ENCODE data around the gene WDFY1. TPM values are rescaled to one million over a fixed set of nuclear protein-coding genes. Genes with fewer than 3 reads are reported as not detected.
"Not testable (repeated sequence)": the region's sequence is repeated elsewhere in the genome, so short reads cannot be mapped to it uniquely, and the experiment has no call there.

WDFY1 gene
- total RNA-seq, 1 donor from 2014 or later: 13.4 TPM

DNA sequence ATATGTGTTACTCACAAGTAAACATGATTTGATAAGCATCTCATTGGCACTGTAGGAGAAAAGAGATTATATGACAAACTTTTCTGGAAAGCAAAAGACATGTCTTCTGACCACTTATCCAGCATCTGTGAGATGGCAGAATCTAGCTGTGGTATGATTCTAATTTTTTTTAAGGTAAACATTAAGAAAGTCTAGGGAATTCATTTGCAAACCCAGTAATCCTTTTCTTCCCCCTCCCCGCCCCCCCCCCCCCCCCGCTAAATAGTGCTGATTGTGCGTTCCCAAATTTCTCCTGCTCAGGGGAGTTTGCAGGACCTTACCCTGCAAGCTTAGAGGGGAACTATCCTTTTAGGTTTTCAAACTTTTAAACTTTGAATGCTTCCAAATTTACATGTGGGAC lies 24.2 kb upstream of the WDFY1 start:
- ATAC-seq (no peak), DNase-seq (ENCODE audit: missing footprints) (no peak)
- intact Hi-C loops (cut with DNase I): loop anchor here (5.0 kb wide), 1 partner anchor 683 kb away; no protein-coding TSS in a partner anchor

DNA sequence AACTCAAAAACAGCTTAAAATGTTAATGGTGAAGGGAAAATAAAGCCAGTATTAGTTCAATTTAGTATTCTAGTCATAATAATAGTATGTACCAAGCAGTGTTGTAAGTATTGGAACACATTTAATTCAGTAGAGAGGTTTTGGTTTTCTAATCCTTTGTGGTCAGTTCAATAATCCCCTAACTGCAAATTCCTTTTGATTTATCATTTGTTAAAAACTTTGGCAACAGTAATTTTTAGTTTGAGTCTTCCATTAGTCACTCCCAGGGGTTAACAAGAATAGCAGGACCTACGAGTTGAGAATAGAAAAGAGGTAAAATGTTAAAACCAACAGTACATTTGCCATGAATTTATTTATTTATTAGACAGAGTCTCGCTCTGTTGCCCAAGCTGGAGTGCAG lies 22.8 kb upstream of the WDFY1 start:
- ATAC-seq: no peak
- intact Hi-C loops (cut with DNase I): loop anchor here (5.0 kb wide), 1 partner anchor 684 kb away; no protein-coding TSS in a partner anchor
- no peak for DNase-seq (ENCODE audit: missing footprints)

DNA sequence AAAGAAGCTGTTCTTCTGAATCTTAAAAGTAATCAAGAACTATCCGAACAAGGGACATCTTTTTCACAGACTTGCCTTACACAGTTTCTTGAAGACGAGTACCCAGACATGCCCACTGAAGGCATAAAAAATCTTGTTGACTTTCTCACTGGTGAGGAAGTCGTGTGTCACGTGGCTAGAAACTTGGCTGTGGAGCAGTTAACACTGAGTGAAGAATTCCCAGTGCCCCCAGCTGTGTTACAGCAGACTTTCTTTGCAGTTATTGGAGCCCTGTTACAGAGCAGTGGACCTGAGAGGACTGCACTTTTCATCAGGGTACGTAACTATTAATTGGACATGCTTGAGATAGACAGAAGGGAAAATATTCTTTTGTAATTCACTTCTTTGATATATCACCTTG lies 14.6 kb upstream of the WDFY1 start:
- DNase-seq (ENCODE audit: missing footprints) (no peak), ATAC-seq (no peak)
- intact Hi-C loops (cut with DNase I): loop anchor here (5.0 kb wide), 1 partner anchor 628 kb away; the partner anchor contains the start of gene CUL3

- DNase-seq (ENCODE audit: missing footprints): peak; percentile 99
- intact Hi-C loops (cut with DNase I): loop anchor here (5.0 kb wide), 1 partner anchor 630 kb away; the partner anchor contains the start of gene CUL3
- ATAC-seq: peak; percentile 100
Observed at GRCh38 chr2:223957092-223957851, 12.1 kb upstream of the WDFY1 start, which contains the start of gene MRPL44. TSS of gene MRPL44 (plus strand) at chr2:223957463. CDS start at chr2:223957473, 10 bp downstream.

GRCh38 chr2:223956300-223956699 lies 11.2 kb upstream of the WDFY1 start:
- no peak for DNase-seq (ENCODE audit: missing footprints)
- no peak for ATAC-seq
- intact Hi-C loops (cut with DNase I): loop anchor here (5.0 kb wide), 1 partner anchor 631 kb away; the partner anchor contains the start of gene CUL3

- no peak for ATAC-seq
- DNase-seq (ENCODE audit: missing footprints): no peak
- intact Hi-C loops (cut with DNase I): no loop called here
Observed at GRCh38 chr2:223954401-223954800, 9.3 kb upstream of the WDFY1 start.

GRCh38 chr2:223952280-223952968 lies 7.3 kb upstream of the WDFY1 start:
- ATAC-seq (no peak), DNase-seq (ENCODE audit: missing footprints) (no peak)
- intact Hi-C loops (cut with DNase I): no loop called here

- ATAC-seq: no peak
- no peak for DNase-seq (ENCODE audit: missing footprints)
- intact Hi-C loops (cut with DNase I): no loop called here
Observed at GRCh38 chr2:223950448-223951347, 5.6 kb upstream of the WDFY1 start.

DNA sequence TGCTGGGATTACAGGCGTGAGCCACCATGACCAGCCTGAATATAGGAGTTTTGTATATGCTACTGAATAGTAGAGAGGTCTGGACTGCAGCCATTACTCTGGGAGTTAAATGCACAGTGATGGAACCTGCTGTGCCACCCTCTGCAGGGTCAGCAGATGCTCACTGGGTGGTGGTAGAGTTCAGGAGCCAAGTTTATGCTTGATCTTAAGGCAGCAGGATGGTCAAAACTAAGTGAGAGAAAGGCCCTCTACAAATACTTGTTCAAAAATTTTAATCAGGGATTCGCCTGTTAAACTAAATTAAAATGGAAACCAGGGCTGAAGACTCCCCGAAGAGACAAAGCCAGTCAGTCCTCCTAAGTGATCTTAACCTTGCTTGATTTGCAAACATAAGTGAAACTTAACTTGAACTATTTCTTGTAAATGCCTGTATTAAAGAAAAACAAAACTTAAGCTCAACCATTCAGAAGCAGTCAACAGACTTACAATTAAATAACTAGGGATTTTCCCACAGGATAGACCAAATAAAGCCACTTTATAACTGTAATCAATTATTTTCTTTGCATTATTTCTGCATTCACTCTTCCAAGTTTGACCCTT lies 4.2 kb upstream of the WDFY1 start:
- no peak for ATAC-seq
- no peak for DNase-seq (ENCODE audit: missing footprints)
- intact Hi-C loops (cut with DNase I): no loop called here

DNA sequence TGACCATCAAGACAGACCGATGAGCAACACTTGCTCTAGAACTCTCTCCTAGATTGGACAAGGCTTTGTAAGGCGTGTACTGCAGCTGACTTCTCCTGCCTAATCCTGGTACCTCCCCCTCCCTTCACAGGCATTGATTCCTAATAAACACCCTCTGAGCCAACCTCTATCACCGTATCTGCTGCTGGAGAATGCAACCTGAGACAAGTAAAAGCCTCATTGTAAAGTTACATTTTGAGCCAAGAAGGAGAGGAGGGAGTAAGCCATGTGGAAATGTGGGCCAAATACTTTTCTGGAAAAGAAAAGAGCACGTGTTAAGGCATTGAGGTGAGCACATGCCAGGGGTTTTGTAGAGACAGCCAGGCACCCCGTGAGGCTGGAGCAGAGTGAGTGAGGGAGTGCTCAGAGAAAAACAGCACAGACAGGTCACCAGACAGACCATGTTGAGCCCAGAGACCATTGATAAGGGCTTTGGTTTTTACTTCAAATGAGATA lies 2.6 kb upstream of the WDFY1 start:
- DNase-seq (ENCODE audit: missing footprints) (no peak), ATAC-seq (no peak)
- intact Hi-C loops (cut with DNase I): no loop called here

DNA sequence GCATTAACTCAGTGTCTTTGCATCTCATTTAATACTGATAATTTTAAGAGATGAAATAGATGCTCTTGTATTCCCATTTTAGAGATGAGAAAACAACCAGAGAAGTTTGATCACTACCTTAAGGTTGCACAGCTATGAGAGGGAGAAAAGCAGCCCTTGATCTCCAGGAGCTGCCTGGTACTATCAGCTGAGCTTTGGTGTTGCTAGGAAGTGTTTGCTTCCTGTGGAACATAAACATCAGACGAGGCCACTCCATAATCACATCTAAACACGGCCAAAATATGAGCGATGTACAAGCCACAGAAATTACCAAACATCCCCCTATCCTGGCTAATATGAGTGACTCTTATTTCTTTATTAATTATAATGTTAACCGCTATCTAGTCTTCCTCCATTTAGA lies 620 bp upstream of the WDFY1 start:
- intact Hi-C loops (cut with DNase I): no loop called here
- ATAC-seq: no peak
- no peak for DNase-seq (ENCODE audit: missing footprints)

DNA sequence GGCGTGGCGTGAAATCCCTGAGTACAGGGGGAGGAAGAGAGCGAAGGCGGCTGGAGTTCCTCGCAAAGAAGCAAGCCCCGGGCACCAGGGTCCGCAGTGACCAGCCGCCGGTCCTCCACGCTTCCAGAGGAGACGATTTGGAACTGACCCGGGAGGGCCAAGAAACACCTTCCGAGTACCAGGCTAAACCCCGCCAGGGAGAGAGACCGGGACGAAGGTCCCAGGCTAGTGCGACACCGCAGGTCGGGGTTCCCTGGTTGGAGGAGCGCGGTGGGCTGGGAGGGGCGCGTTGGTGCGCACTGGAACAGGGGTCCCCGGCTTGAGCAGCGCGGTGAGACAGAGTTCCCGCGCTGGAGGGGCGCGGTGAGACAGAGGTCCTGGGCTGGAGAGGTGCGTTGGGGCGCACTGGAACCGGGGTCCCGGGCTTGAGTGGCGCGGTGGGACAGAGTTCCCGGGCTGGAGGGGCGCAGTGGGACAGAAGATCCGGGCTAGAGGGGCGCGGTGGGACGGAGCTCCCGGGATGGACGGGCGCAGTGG lies 901 bp downstream of the WDFY1 start:
- peak; percentile 69 for ATAC-seq
- intact Hi-C loops (cut with DNase I): no loop called here
- DNase-seq (ENCODE audit: missing footprints): no peak

DNA sequence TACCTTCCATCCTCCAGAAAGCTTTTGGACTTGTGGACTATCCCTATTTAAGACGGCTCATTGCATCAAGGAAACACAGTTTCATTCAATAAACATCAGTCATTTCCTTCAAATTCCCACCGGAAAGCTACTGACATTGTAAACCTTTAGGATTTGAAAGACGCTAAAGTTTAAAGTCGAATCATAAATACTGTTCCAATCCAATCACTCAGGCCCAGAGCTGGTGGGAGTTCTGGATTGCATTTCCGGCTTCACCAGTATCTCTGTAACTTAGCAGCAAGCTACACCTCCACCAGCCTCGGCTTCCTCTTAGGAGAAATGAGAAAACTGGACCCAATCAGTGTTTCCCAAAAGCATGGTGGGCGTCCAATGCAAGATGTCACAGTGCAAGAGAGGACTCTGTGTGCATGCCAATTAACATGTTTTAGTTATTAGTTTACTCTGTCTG lies 1.6 kb downstream of the WDFY1 start:
- no peak for ATAC-seq
- intact Hi-C loops (cut with DNase I): no loop called here
- DNase-seq (ENCODE audit: missing footprints): no peak

- intact Hi-C loops (cut with DNase I): no loop called here
- DNase-seq (ENCODE audit: missing footprints): no peak
- no peak for ATAC-seq
Observed at GRCh38 chr2:223943135-223943534, 2.0 kb downstream of the WDFY1 start.

- no peak for ATAC-seq
- no peak for DNase-seq (ENCODE audit: missing footprints)
- intact Hi-C loops (cut with DNase I): no loop called here
Observed at GRCh38 chr2:223941579-223942277, 3.4 kb downstream of the WDFY1 start.

- intact Hi-C loops (cut with DNase I): not testable (repeated sequence)
Observed at GRCh38 chr2:223939438-223939837, 5.7 kb downstream of the WDFY1 start.

DNA sequence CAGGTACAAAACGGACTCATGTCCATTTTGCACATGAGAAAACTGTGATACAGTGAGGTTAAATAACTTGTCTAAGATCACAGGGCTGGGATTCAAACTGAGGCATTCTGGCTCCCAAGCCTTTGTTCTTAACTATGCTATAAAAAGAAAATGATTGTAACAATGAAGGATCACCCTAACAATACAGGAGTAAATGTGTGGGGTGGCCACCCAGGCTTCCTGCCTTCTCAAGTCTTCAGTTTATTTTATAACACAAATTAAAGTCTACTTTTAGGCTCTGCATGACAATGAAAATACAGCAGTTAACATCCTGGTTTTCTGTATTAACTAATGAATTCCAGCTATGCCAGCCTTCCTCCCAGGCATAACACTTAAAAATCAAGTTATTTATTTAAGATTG lies 7.6 kb downstream of the WDFY1 start:
- intact Hi-C loops (cut with DNase I): no loop called here

More at GRCh38 chr2:223939438-223939837, 5.7 kb downstream of the WDFY1 start:
- not testable (repeated sequence) for DNase-seq (ENCODE audit: missing footprints); ATAC-seq

More for the DNA sequence above, 7.6 kb downstream of the WDFY1 start:
- no peak for DNase-seq (ENCODE audit: missing footprints)
- ATAC-seq: no peak

Measured in Right ventricle myocardium inferior (tissue), 1 donor.